ENCODE results near the gene TSPAN19. TPM values are rescaled to one million over a fixed set of nuclear protein-coding genes. Genes with fewer than 3 reads are reported as not detected.

TSPAN19 gene
- polyA plus RNA-seq, 5 donors: 0.38 to 2.9 (median 1.8) TPM

GRCh38 chr12:85002778-85003296, 33.2 kb downstream of the TSPAN19 start:
- DNase-seq: no peak

DNA sequence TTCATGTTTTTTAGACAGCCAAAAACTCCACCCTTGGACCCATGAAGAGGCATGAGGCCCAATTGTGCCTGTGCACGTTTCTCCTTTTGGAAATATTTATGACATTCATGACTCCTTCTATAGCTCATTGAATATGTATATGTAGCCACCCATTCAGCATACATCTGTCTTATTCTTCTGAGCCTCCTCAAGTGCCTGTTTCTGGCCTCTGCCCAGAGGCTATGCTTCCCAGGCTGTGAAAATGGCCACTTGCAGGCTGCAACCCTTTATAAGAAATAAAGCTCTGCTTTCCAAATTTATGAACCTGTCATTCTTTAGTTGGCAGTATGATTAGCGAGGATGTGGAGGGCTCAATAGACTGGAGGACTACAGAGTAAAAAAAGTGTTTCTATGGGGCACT, 35.3 kb downstream of the TSPAN19 start:
- DNase-seq: no peak

GRCh38 chr12:84998341-84998740, 37.7 kb downstream of the TSPAN19 start:
- DNase-seq: no peak

DNA sequence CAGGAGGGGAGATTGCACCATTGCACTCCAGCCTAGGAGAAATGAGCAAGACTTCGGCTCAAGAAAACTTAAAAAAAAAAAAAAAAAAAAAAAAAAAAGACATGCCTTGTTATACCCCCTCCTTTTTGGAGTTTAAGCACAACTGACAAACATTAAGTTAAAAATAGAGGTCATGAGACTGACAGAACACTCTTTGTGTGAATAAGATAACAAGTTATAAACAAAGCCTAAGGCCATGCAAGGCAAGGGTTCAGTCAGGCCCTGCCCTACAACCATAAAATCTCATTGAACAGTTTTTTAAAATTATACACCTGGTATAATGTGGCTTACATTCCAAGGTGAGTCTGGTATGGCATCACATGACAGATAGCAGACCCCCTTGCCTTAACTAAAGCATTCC, 39.3 kb downstream of the TSPAN19 start:
- DNase-seq: no peak

- no peak for DNase-seq
Measured at GRCh38 chr12:84995641-84996040, 40.4 kb downstream of the TSPAN19 start.

DNA sequence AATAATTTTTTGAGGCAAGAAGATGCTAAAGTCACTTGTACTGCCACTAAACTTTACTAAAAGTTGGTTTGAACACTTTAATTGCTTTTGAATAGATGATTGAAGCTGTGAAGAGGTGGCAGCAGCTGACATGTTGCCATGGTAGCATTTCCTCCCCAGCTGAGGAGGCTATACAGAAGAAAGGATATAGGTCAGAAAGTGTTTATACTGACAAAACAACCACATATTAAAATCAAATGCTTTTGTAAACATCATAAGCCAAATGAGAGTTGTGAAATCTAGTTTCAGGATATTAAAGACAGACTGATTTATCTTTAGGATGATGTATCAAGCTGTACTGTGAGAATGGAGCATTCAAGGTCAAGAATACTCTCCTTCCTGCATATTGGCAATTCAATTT, 41.7 kb downstream of the TSPAN19 start:
- DNase-seq: peak; percentile 8 to 13

GRCh38 chr12:84986586-84986985, 49.5 kb downstream of the TSPAN19 start:
- DNase-seq: peak; percentile 8 to 25

DNA sequence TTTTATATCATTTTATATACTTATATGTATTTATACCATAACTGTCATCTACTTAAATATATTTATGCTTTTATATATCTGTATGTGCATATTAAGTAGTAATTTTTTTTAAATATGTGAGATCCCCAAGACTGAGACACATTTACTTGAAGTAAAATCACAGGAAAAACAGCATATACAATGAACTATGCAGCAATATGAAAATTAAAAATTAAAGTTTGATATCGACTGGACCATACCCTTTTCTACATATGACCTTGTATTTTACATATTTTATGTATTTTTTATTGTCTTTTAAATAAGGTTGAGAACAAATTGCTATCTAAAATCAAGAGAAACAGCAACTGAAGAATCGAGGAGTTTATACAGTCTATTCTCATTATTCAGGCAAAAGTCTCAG, 50.0 kb downstream of the TSPAN19 start:
- DNase-seq: no peak

DNA sequence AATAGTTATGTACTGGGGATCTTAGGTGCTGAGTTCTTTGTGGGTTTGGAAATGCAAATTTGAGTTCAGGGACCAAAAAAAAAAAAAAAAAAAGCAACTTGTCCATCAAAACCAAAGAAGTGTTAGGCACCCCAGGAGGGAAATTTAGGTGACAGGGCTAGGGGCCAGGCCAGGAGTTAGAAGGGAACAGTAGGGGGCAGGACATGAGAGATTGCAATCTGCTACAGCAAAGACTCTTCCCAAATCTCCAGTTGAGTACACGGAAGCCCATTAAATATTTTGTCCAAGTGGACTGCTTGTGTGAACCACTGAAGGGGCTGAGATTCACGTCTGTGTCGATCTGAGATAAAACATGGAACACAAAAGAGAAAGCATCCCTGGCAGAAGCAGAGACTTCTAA, 52.8 kb downstream of the TSPAN19 start:
- no peak for DNase-seq

DNA sequence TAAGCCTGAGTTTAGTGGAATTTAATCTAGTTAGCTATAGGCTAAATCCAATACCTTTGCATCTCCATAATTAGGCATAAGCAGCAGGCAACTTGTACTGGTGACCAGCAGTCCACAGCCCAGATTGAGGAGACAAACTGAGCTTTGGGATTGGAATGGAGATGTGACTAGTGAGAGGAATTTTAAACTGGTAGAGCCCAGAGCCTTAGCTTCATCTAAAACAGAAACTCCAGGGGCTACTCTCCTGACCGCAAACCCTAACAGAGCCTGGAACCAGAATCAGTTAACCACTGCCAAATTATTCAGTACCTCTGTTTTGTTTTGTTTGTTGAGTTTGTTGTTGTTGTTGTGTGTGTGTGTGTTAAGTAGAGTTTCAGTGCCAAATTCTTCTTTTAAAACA, 53.2 kb downstream of the TSPAN19 start:
- no peak for DNase-seq

DNA sequence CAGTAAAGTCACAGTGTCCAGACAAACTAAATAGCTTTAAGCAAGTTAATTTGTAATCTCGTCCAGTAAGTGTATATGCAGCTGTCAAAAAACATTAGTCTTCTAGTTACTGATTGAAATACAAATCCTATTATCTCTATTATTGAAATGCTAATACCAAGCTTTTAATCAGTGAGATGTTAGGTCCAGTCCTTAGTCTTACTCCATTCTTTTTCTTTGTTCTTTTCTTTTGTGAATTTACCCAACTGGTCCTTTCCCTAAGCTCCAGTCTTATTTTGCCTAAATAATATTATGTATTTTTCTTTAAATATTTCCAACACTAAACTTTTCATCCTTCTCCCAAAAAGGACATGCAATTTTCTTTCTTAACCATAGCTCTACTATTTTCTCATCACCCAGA, 57.2 kb downstream of the TSPAN19 start:
- DNase-seq: no peak

DNA sequence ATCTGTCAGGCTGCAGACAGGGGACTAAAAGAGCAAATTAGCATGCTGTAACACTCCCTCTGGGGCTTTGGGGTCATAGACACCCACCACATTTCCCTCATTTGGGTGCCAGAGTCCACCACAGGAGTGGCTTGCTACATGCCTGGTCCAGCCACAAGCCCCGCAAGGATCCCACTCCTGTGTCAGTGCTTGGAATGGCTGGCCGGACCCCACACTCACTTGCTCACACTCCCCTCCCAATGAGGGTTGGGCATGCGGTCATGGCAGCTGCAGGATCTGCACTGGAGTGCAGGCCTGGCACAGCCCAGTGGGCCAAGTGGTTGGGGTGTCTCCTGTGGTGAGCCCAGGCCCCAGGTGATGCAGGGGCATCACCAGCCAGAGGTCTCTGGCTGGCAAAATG, 59.9 kb downstream of the TSPAN19 start:
- no peak for DNase-seq

GRCh38 chr12:84974155-84974815, 61.8 kb downstream of the TSPAN19 start:
- no peak for DNase-seq

- no peak for DNase-seq
Measured at GRCh38 chr12:84973026-84973425, 63.1 kb downstream of the TSPAN19 start.

DNA sequence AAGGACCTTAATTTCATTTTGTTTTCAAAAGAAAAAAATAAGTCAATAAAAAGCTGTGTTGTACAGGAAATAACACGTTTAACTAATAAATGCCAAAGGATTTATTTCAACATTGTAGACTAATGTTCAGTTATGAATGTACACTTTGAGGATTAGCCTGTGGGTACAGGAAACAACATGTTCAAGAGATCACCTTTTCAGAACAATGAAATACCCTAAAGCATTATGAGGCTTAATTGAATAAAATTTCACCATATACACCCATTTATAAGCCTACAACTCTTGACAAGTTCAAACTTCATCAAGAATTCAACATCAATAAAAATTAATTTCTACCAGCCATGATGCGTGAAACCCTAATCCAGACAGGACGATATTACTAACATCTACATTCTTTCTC, 66.9 kb downstream of the TSPAN19 start:
- no peak for DNase-seq

Other genes starting within 250 kb of the TSPAN19 start
- under 1 TPM; 0.26 to 0.54 (median 0.31) TPM for gene SLC6A15, start 123.5 kb downstream of the TSPAN19 start, polyA plus RNA-seq (ENCODE audit: insufficient read depth in 1 of 5, insufficient read length in 5 of 5, low replicate concordance in 1 of 5)
- 10 to 100 TPM in 3 of 5 donors, 1 to 10 TPM in 2; 8.6 to 13.8 (median 10.6) TPM for gene LRRIQ1, start 74 bp upstream of the TSPAN19 start, polyA plus RNA-seq (ENCODE audit: insufficient read depth in 1 of 5, insufficient read length in 5 of 5, low replicate concordance in 1 of 5)
- under 1 TPM in 1 of 5 donors, not detected in 4; 0.28 TPM for gene ALX1, start 243.9 kb upstream of the TSPAN19 start, polyA plus RNA-seq (ENCODE audit: insufficient read depth in 1 of 5, insufficient read length in 5 of 5, low replicate concordance in 1 of 5)

Measured in right lung (tissue), 5 donors.